ENCODE data around the gene LILRA5.
"Not testable (repeated sequence)": the region's sequence is repeated elsewhere in the genome, so short reads cannot be mapped to it uniquely, and the experiment has no call there.

The LILRA5 gene

GRCh38 chr19:54329476-54330165 is 16.7 kb upstream of the LILRA5 start:
- H3K9ac ChIP-seq (ENCODE audit: low read depth, low read length) = no peak overlapping the region
- no peaks in the 10 kb centered on the region for H3K9me3 ChIP-seq (ENCODE audit: control insufficient read depth, insufficient read depth, low read length)
- H3K4me3 ChIP-seq (ENCODE audit: low read depth, low read length) = no peak overlapping the region
- H3K36me3 ChIP-seq (ENCODE audit: control insufficient read depth, insufficient read depth, low read length) = no peaks in the 10 kb centered on the region
- peaks cover 7% of the 10 kb centered on the region for H3K4me1 ChIP-seq (ENCODE audit: control insufficient read depth, insufficient read depth, low read length)
- no peaks in the 10 kb centered on the region for H3K27me3 ChIP-seq (ENCODE audit: control insufficient read depth, insufficient read depth, low read length)

GRCh38 chr19:54328781-54329180 is 15.8 kb upstream of the LILRA5 start:
- not testable (repeated sequence) for H3K27me3 ChIP-seq (ENCODE audit: control insufficient read depth, insufficient read depth, low read length); H3K9me3 ChIP-seq (ENCODE audit: control insufficient read depth, insufficient read depth, low read length); H3K36me3 ChIP-seq (ENCODE audit: control insufficient read depth, insufficient read depth, low read length); H3K9ac ChIP-seq (ENCODE audit: low read depth, low read length); H3K4me3 ChIP-seq (ENCODE audit: low read depth, low read length)
- peaks cover 13% of the 10 kb centered on the region for H3K4me1 ChIP-seq (ENCODE audit: control insufficient read depth, insufficient read depth, low read length)

- no peak overlapping the region for H3K4me3 ChIP-seq (ENCODE audit: low read depth, low read length)
- no peaks in the 10 kb centered on the region for H3K36me3 ChIP-seq (ENCODE audit: control insufficient read depth, insufficient read depth, low read length)
- H3K4me1 ChIP-seq (ENCODE audit: control insufficient read depth, insufficient read depth, low read length) = peaks cover 16% of the 10 kb centered on the region
- no peaks in the 10 kb centered on the region for H3K9me3 ChIP-seq (ENCODE audit: control insufficient read depth, insufficient read depth, low read length)
- peaks cover 3% of the 10 kb centered on the region for H3K27me3 ChIP-seq (ENCODE audit: control insufficient read depth, insufficient read depth, low read length)
- no peak overlapping the region for H3K9ac ChIP-seq (ENCODE audit: low read depth, low read length)
These were observed 12.7 kb upstream of the LILRA5 start for GRCh38 chr19:54325631-54326030.

GRCh38 chr19:54325194-54325621 is 12.2 kb upstream of the LILRA5 start:
- Histone ChIP-seq H3K4me1 (ENCODE audit: control insufficient read depth, insufficient read depth, low read length) (peaks cover 16% of the 10 kb centered on the region), H3K4me3 (ENCODE audit: low read depth, low read length) (no peak overlapping the region), H3K36me3 (ENCODE audit: control insufficient read depth, insufficient read depth, low read length) (no peaks in the 10 kb centered on the region), H3K9ac (ENCODE audit: low read depth, low read length) (no peak overlapping the region), H3K9me3 (ENCODE audit: control insufficient read depth, insufficient read depth, low read length) (no peaks in the 10 kb centered on the region), H3K27me3 (ENCODE audit: control insufficient read depth, insufficient read depth, low read length) (peaks cover 3% of the 10 kb centered on the region)

- H3K36me3 ChIP-seq (ENCODE audit: control insufficient read depth, insufficient read depth, low read length) = no peaks in the 10 kb centered on the region
- no peak overlapping the region for H3K9ac ChIP-seq (ENCODE audit: low read depth, low read length)
- peaks cover 3% of the 10 kb centered on the region for H3K27me3 ChIP-seq (ENCODE audit: control insufficient read depth, insufficient read depth, low read length)
- H3K9me3 ChIP-seq (ENCODE audit: control insufficient read depth, insufficient read depth, low read length) = no peaks in the 10 kb centered on the region
- H3K4me1 ChIP-seq (ENCODE audit: control insufficient read depth, insufficient read depth, low read length) = peaks cover 16% of the 10 kb centered on the region
- H3K4me3 ChIP-seq (ENCODE audit: low read depth, low read length) = no peak overlapping the region
These were observed 11.1 kb upstream of the LILRA5 start for GRCh38 chr19:54324071-54324470.

GRCh38 chr19:54322934-54323333 is 10.0 kb upstream of the LILRA5 start:
- H3K36me3 ChIP-seq (ENCODE audit: control insufficient read depth, insufficient read depth, low read length); H3K4me3 ChIP-seq (ENCODE audit: low read depth, low read length); H3K27me3 ChIP-seq (ENCODE audit: control insufficient read depth, insufficient read depth, low read length); H3K9me3 ChIP-seq (ENCODE audit: control insufficient read depth, insufficient read depth, low read length); H3K9ac ChIP-seq (ENCODE audit: low read depth, low read length): not testable (repeated sequence)
- H3K4me1 ChIP-seq (ENCODE audit: control insufficient read depth, insufficient read depth, low read length) = peaks cover 16% of the 10 kb centered on the region

- not testable (repeated sequence) for H3K9ac ChIP-seq (ENCODE audit: low read depth, low read length); H3K9me3 ChIP-seq (ENCODE audit: control insufficient read depth, insufficient read depth, low read length); H3K4me3 ChIP-seq (ENCODE audit: low read depth, low read length); H3K36me3 ChIP-seq (ENCODE audit: control insufficient read depth, insufficient read depth, low read length); H3K27me3 ChIP-seq (ENCODE audit: control insufficient read depth, insufficient read depth, low read length)
- peaks cover 16% of the 10 kb centered on the region for H3K4me1 ChIP-seq (ENCODE audit: control insufficient read depth, insufficient read depth, low read length)
These were observed 9.3 kb upstream of the LILRA5 start for GRCh38 chr19:54322295-54322694.

- Histone ChIP-seq H3K9ac (ENCODE audit: low read depth, low read length) (no peak overlapping the region), H3K27me3 (ENCODE audit: control insufficient read depth, insufficient read depth, low read length) (peaks cover 3% of the 10 kb centered on the region), H3K36me3 (ENCODE audit: control insufficient read depth, insufficient read depth, low read length) (no peaks in the 10 kb centered on the region), H3K4me1 (ENCODE audit: control insufficient read depth, insufficient read depth, low read length) (peaks cover 13% of the 10 kb centered on the region), H3K4me3 (ENCODE audit: low read depth, low read length) (no peak overlapping the region), H3K9me3 (ENCODE audit: control insufficient read depth, insufficient read depth, low read length) (no peaks in the 10 kb centered on the region)
These were observed 7.1 kb upstream of the LILRA5 start for GRCh38 chr19:54319892-54320670.

- no peak overlapping the region for H3K9ac ChIP-seq (ENCODE audit: low read depth, low read length)
- H3K4me1 ChIP-seq (ENCODE audit: control insufficient read depth, insufficient read depth, low read length) = peaks cover 5% of the 10 kb centered on the region
- no peak overlapping the region for H3K4me3 ChIP-seq (ENCODE audit: low read depth, low read length)
- H3K27me3 ChIP-seq (ENCODE audit: control insufficient read depth, insufficient read depth, low read length) = peaks cover 3% of the 10 kb centered on the region
- no peaks in the 10 kb centered on the region for H3K36me3 ChIP-seq (ENCODE audit: control insufficient read depth, insufficient read depth, low read length)
- H3K9me3 ChIP-seq (ENCODE audit: control insufficient read depth, insufficient read depth, low read length) = no peaks in the 10 kb centered on the region
These were observed 6.1 kb upstream of the LILRA5 start for GRCh38 chr19:54319049-54319448.

GRCh38 chr19:54317965-54318240 is 4.9 kb upstream of the LILRA5 start:
- H3K4me1 ChIP-seq (ENCODE audit: control insufficient read depth, insufficient read depth, low read length) = no peaks in the 10 kb centered on the region
- peak overlapping the region; percentile 37 for H3K4me3 ChIP-seq (ENCODE audit: low read depth, low read length)
- H3K9ac ChIP-seq (ENCODE audit: low read depth, low read length) = no peak overlapping the region
- H3K27me3 ChIP-seq (ENCODE audit: control insufficient read depth, insufficient read depth, low read length) = peaks cover 3% of the 10 kb centered on the region
- no peaks in the 10 kb centered on the region for H3K9me3 ChIP-seq (ENCODE audit: control insufficient read depth, insufficient read depth, low read length)
- no peaks in the 10 kb centered on the region for H3K36me3 ChIP-seq (ENCODE audit: control insufficient read depth, insufficient read depth, low read length)

- H3K9ac ChIP-seq (ENCODE audit: low read depth, low read length) = peak overlapping the region; percentile 79
- H3K4me1 ChIP-seq (ENCODE audit: control insufficient read depth, insufficient read depth, low read length) = no peaks in the 10 kb centered on the region
These were observed 4.4 kb upstream of the LILRA5 start for GRCh38 chr19:54317108-54317964.

More at GRCh38 chr19:54317108-54317964, 4.4 kb upstream of the LILRA5 start:
- Histone ChIP-seq H3K4me3 (ENCODE audit: low read depth, low read length) (peak overlapping the region; percentile 37), H3K36me3 (ENCODE audit: control insufficient read depth, insufficient read depth, low read length) (no peaks in the 10 kb centered on the region), H3K9me3 (ENCODE audit: control insufficient read depth, insufficient read depth, low read length) (no peaks in the 10 kb centered on the region), H3K27me3 (ENCODE audit: control insufficient read depth, insufficient read depth, low read length) (peaks cover 3% of the 10 kb centered on the region)
